BLaER1 treated with 17β-estradiol and CSF1 and Interleukin-3, amounts not matched to agents 10 nM and 100 nM (cell line): ENCODE data around the gene UNC13D.
"Not testable (repeated sequence)": the region's sequence is repeated elsewhere in the genome, so short reads cannot be mapped to it uniquely, and the experiment has no call there.

Experiments
- H3K27ac ChIP-seq, 11 experiments: shearing (Covaris generic); formaldehyde crosslinking; 2 replicates each; pipeline ENCODE4 v1.8.1; 2022
- H3K27me3 ChIP-seq, 11 experiments: shearing (Covaris generic); formaldehyde crosslinking; 2 replicates each; pipeline ENCODE4 v1.8.1; 2022
- H3K36me3 ChIP-seq, 11 experiments: shearing (Covaris generic); formaldehyde crosslinking; 2 replicates each; pipeline ENCODE4 v1.8.1; 2022
- H3K4me1 ChIP-seq, 10 experiments: shearing (Covaris generic); formaldehyde crosslinking; 2 replicates each; pipeline ENCODE4 v1.8.1; 2022
- H3K4me2 ChIP-seq, 11 experiments: shearing (Covaris generic); formaldehyde crosslinking; 2 replicates each; pipeline ENCODE4 v1.8.1; 2022
- H3K4me3 ChIP-seq, 10 experiments: shearing (Covaris generic); formaldehyde crosslinking; 2 replicates each; pipeline ENCODE4 v1.8.1; 2022
- H3K9ac ChIP-seq, 11 experiments: shearing (Covaris generic); formaldehyde crosslinking; 2 replicates each; pipeline ENCODE4 v1.8.1; 2022
- H3K9me3 ChIP-seq, 11 experiments: shearing (Covaris generic); formaldehyde crosslinking; replicated peaks in 1 of 11; 2 replicates each; pipeline ENCODE4 v1.8.1; 2022
- H4K20me1 ChIP-seq, 11 experiments: shearing (Covaris generic); formaldehyde crosslinking; 2 replicates each; pipeline ENCODE4 v1.8.1; 2022
- Cebpa-rat ChIP-seq, 11 experiments: shearing (Covaris generic); IDR thresholded peaks; 2 replicates each; pipeline ENCODE4 v1.8.1; 2022

The UNC13D gene

DNA sequence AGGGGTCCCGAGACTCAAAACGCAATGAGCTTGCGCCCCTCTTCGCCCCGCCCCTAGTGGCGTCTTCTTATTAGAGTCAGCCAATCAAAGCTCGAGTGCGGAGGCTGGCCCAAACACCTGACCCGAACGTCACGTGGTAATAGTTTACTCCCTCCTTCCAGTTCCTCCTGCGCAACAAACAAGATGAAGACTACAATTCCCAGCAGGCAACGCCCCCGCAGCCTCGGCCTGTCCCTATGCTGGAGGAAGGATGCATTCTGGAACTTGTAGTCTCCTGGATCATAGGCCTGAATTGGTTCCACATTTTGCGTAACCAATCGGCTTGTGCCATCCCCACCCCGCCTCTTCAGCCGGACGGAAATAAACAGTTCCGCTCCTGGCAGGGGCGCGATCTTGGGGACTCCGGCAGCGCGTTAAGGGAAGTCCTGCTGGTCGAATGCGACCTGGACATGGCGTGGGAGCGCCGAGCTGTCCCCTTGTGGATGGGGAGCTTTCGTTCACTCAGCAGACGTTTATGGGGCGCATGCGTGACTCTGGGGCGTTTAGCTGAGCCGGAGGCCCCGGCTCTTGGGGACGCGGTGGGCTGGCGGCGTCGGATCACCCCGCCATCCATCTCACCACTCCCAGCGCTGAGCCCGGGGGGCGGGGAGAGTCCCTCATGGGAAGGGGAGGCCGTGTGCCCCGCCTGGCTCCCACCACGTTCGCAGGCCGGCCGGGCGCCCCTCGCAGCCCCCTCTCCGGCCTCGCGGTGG lies 11.3 kb upstream of the UNC13D start, which contains the start of gene WBP2:
Gene WBP2 (minus strand): TSS at position 26 of the 752 bp plus-strand sequence. CDS start 38 bp downstream, outside the sequence.
- Histone ChIP-seq H3K9me3 (no peaks in the 10 kb centered on the region), H3K27ac (peak within 1 kb of the TSS; percentile 92 to 99 (median 98)), H3K27me3 (no peaks in the 10 kb centered on the region), H4K20me1 (peaks cover 0 to 37% (median 5%) of the 10 kb centered on the region in 11 experiments; a peak in 8 of 22 replicates), H3K4me3 (peak within 1 kb of the TSS; percentile 78 to 96 (median 89)), H3K4me1 (peaks cover 42 to 60% (median 48%) of the 10 kb centered on the region in 10 experiments), H3K9ac (peak within 1 kb of the TSS; percentile 92 to 99 (median 98)), H3K4me2 (peak within 1 kb of the TSS; percentile 91 to 98 (median 97)), H3K36me3 (peaks cover 12 to 28% (median 16%) of the 10 kb centered on the region in 11 experiments)
- TF ChIP-seq Cebpa-rat (IDR thresholded peaks at IDR 0.05): no peak; a peak in 1 of 22 replicates

- Histone ChIP-seq H3K9ac (peak overlapping the region; percentile 79 to 99 (median 97)), H3K4me3 (peak overlapping the region; percentile 78 to 96 (median 89)), H4K20me1 (peaks cover 0 to 41% (median 5%) of the 10 kb centered on the region in 11 experiments; a peak in 8 of 22 replicates), H3K27ac (peak overlapping the region; percentile 65 to 99 (median 81)), H3K4me1 (peaks cover 42 to 57% (median 48%) of the 10 kb centered on the region in 10 experiments), H3K27me3 (no peaks in the 10 kb centered on the region), H3K9me3 (no peaks in the 10 kb centered on the region), H3K4me2 (peak overlapping the region; percentile 79 to 98 (median 94)), H3K36me3 (peaks cover 16 to 33% (median 21%) of the 10 kb centered on the region in 11 experiments)
- TF ChIP-seq Cebpa-rat (IDR thresholded peaks at IDR 0.05): no peak
Observed at GRCh38 chr17:75854881-75855309, 10.7 kb upstream of the UNC13D start.

GRCh38 chr17:75854101-75854748 lies 10.0 kb upstream of the UNC13D start:
- no peak for TF ChIP-seq Cebpa-rat (IDR thresholded peaks at IDR 0.05)
- Histone ChIP-seq H3K27ac (peak overlapping the region; percentile 65 to 99 (median 81)), H3K9ac (peak overlapping the region; percentile 79 to 99 (median 97)), H3K27me3 (no peaks in the 10 kb centered on the region), H3K4me2 (peak overlapping the region; percentile 79 to 98 (median 94)), H3K4me3 (peak overlapping the region; percentile 78 to 96 (median 89)), H3K4me1 (peaks cover 41 to 54% (median 44%) of the 10 kb centered on the region in 10 experiments), H4K20me1 (peaks cover 0 to 48% (median 5%) of the 10 kb centered on the region in 11 experiments; a peak in 9 of 22 replicates), H3K36me3 (peaks cover 23 to 40% (median 28%) of the 10 kb centered on the region in 11 experiments), H3K9me3 (no peaks in the 10 kb centered on the region)

DNA sequence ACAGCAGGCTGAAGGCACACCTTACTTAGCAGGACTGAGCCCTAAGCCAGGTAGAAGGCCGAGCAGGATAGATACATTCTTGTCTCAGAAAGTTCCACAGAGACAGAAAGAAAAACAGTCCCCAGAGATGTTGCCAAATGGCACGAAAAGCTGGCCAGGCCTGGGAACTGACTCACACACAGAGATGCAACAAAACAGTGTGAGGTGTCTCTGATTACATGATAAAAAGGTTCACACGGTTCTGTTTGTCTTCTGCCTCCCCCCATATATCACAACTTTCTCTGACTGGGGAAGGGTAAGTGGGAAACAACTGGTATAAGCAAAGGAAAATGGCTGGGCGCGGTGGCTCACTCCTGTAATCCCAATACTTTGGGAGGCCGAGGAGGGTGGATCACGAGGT lies 9.2 kb upstream of the UNC13D start:
- peak overlapping the region in 3 of 10 experiments; percentile 90 to 96 (median 93); a peak in 4 of 20 replicates for H3K4me3 ChIP-seq
- peaks cover 0 to 56% (median 5%) of the 10 kb centered on the region in 11 experiments; a peak in 9 of 22 replicates for H4K20me1 ChIP-seq
- H3K9ac ChIP-seq: peak overlapping the region in 9 of 11 experiments; percentile 1 to 98 (median 91); a peak in 12 of 22 replicates
- H3K4me1 ChIP-seq: peaks cover 33 to 56% (median 43%) of the 10 kb centered on the region in 10 experiments
- no peaks in the 10 kb centered on the region for H3K27me3 ChIP-seq
- H3K4me2 ChIP-seq: peak overlapping the region; percentile 79 to 98 (median 94); a peak in 17 of 22 replicates
- H3K36me3 ChIP-seq: peaks cover 31 to 48% (median 36%) of the 10 kb centered on the region in 11 experiments
- TF ChIP-seq Cebpa-rat (IDR thresholded peaks at IDR 0.05): no peak
- H3K9me3 ChIP-seq: no peaks in the 10 kb centered on the region
- H3K27ac ChIP-seq: peak overlapping the region in 3 of 11 experiments; percentile 82 to 99 (median 99); a peak in 2 of 22 replicates

DNA sequence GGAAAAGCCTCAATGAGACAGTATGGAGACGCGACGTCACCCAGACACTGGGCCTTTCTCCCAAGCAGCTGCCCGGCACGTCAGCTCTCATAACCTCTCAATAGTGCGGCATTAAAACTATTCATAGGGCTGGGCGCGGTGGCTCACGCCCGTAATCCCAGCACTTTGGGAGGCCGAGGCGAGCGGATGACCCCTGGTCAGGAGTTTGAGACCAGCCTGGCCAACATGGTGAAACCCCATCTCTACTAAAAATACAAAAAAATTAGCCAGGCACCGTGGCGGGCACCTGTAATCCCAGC lies 7.4 kb upstream of the UNC13D start:
- Histone ChIP-seq H3K36me3 (peaks cover 49 to 66% (median 54%) of the 10 kb centered on the region in 11 experiments), H3K4me1 (peaks cover 30 to 54% (median 43%) of the 10 kb centered on the region in 10 experiments), H3K9ac (peak overlapping the region in 1 of 11 experiments; percentile 38; a peak in 1 of 22 replicates), H4K20me1 (peaks cover 0 to 70% (median 5%) of the 10 kb centered on the region in 11 experiments; a peak in 9 of 22 replicates)
- H3K27me3 ChIP-seq, H3K4me3 ChIP-seq, H3K27ac ChIP-seq, H3K9me3 ChIP-seq, H3K4me2 ChIP-seq: not testable (repeated sequence)

DNA sequence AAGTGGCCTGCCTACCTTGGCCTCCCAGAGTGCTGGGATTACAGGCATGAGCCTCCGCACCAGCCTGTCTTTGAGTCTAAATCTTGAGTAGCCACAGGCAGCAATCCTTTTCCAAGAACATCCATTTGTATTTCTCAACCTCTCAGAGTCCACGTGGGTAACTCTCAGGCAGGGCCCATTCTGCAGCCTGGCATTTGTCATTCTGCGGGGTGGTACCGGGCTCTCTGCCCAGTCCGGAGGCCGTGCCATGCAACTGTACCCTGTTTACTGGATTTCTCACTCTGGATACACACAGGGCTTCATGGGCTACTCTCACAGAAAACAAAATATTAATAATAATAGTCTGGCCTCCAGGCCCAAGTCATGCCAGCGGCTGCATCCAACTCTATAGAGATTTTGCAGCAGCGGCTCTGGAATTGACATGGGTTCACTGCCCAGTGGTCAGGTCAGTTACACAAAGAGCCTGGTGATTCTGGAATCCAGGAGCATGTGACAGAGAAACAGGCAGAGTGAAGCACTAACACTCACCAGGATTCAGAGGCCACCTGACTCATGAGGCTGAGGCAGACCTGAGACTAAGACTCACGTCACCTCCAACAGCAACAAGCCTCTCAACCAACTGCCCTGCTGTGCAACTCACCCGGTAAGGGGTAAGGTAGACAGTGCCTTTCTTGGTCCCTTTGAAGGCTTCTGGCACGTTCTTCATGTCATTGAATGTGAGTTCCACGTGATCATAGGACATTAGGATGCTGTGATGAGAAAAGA lies 6.9 kb upstream of the UNC13D start:
- Histone ChIP-seq H3K9me3 (no peaks in the 10 kb centered on the region), H3K9ac (peak overlapping the region in 1 of 11 experiments; percentile 38; a peak in 1 of 22 replicates), H3K4me1 (peaks cover 30 to 54% (median 43%) of the 10 kb centered on the region in 10 experiments), H4K20me1 (peaks cover 0 to 70% (median 5%) of the 10 kb centered on the region in 11 experiments; a peak in 9 of 22 replicates), H3K27me3 (no peaks in the 10 kb centered on the region), H3K4me3 (no peak overlapping the region), H3K27ac (no peak overlapping the region), H3K4me2 (0 out of 22 replicates have a peak overlapping the region, but pooled peaks of 1 of the 11 experiments have one; percentile 7), H3K36me3 (peaks cover 50 to 71% (median 58%) of the 10 kb centered on the region in 11 experiments)
- TF ChIP-seq Cebpa-rat (IDR thresholded peaks at IDR 0.05): no peak

DNA sequence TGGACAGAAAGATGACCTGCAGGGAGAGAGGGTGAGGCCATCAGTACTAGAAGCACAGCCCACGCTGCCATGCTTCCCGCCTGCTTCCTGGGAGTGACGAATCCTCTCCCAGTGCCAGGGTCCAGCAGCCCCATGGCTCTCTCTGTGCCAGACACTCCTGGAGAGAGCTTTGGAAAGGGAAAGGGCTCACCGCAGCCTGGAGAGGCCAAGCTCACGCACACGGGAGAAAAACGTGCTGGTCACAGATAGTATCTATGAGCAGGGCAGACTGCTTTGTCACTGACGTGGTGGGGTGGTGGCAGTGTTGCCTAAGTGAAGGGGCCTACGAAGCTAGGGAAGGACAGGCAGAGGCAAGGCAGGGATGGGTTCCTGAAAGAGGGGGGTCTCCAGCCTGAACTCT lies 5.5 kb upstream of the UNC13D start:
- H3K9ac ChIP-seq: 0 out of 22 replicates have a peak overlapping the region, but pooled peaks of 2 of the 11 experiments have one; percentile 14 to 15
- TF ChIP-seq Cebpa-rat (IDR thresholded peaks at IDR 0.05): no peak
- H3K4me3 ChIP-seq: no peak overlapping the region
- peaks cover 42 to 68% (median 55%) of the 10 kb centered on the region in 10 experiments for H3K4me1 ChIP-seq
- H3K27ac ChIP-seq: no peak overlapping the region
- no peaks in the 10 kb centered on the region for H3K27me3 ChIP-seq
- no peak overlapping the region for H3K4me2 ChIP-seq
- H3K9me3 ChIP-seq: no peaks in the 10 kb centered on the region
- H4K20me1 ChIP-seq: peaks cover 0 to 70% (median 5%) of the 10 kb centered on the region in 11 experiments; a peak in 9 of 22 replicates
- H3K36me3 ChIP-seq: peaks cover 50 to 78% (median 59%) of the 10 kb centered on the region in 11 experiments

- Histone ChIP-seq H3K4me2 (peak overlapping the region in 1 of 11 experiments; percentile 27; a peak in 1 of 22 replicates), H3K36me3 (peaks cover 50 to 78% (median 59%) of the 10 kb centered on the region in 11 experiments)
Observed at GRCh38 chr17:75849279-75849646, 5.1 kb upstream of the UNC13D start.

More at GRCh38 chr17:75849279-75849646, 5.1 kb upstream of the UNC13D start:
- peaks cover 39 to 69% (median 55%) of the 10 kb centered on the region in 10 experiments for H3K4me1 ChIP-seq
- 0 out of 22 replicates have a peak overlapping the region, but pooled peaks of 2 of the 11 experiments have one; percentile 14 to 21 for H3K9ac ChIP-seq
- H4K20me1 ChIP-seq: peaks cover 0 to 70% (median 3%) of the 10 kb centered on the region in 11 experiments; a peak in 9 of 22 replicates
- no peaks in the 10 kb centered on the region for H3K9me3 ChIP-seq
- TF ChIP-seq Cebpa-rat (IDR thresholded peaks at IDR 0.05): no peak
- peak overlapping the region in 4 of 11 experiments; percentile 4 to 28 (median 16); a peak in 2 of 22 replicates for H3K27ac ChIP-seq
- H3K27me3 ChIP-seq: no peaks in the 10 kb centered on the region
- no peak overlapping the region for H3K4me3 ChIP-seq
